RPMI7951 (cell line): ENCODE measurements around the gene BRAT1. TPM values are rescaled to one million over a fixed set of nuclear protein-coding genes. Genes with fewer than 3 reads are reported as not detected.

Experiments
- DNase-seq: peaks from one replicate; pipeline ENCODE4 v3.0.0-alpha.2; 2012; ENCODE audit warnings: low read depth
- total RNA-seq: library from RNA; depleted of rRNA; stranded (reverse); fragments of >200 nt; shearing (Covaris generic); gene quantifications from 2 replicates; pipeline ENCODE4 v1.2.3, GENCODE V29; 2014; rRNA removed

BRAT1 gene
- total RNA-seq, 1 experiment from 2014 or later: 22.6 TPM

- no peak for DNase-seq
Measured at GRCh38 chr7:2495418-2496299, 59.7 kb downstream of the BRAT1 start.

GRCh38 chr7:2494191-2495130 lies 60.9 kb downstream of the BRAT1 start:
- DNase-seq: no peak

DNA sequence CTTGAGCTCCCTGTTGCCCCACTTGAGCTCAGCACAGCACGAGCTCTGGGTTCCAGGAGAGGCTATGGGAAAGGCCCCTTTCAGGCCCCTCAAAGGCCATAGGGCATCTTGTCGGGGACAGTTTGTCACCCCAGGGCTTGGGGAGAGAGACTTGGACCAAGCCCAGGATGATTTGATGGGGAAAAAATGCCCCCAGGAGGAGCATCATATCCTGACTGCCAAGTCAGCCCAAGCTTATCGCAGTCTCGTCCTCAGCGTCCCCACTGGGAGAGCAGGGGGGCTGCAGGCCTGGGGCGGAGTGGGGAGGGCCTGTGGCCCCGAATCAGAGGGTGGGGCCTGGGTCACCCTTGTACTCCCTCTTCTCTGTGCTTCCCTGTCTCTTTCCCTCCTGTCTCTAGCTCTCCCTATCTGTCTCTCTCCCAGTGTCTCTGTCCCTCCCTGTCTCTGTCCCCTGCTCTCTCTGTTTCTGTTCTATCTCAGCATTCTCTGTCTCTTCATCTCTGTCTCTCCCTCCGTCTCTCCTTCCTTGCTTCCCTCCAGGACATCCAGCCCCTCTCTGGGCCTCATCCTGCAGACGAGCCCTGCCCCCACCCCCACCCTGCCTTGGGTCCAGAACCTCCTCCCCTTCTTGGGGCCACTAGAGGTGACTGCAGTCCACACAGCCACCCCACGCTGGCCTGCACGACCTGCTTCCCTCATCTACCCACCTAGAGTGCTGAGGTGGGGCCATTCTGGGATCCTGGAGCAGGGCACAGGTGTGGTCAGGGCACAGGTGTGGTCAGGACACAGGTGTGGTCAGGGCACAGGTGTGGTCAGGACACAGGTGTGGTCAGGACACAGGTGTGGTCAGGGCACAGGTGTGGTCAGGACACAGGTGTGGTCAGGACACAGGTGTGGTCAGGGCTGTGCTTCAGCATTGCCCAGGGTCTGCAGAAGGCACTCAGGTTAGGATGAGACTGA lies 61.8 kb downstream of the BRAT1 start:
- DNase-seq: no peak

GRCh38 chr7:2492038-2492437 lies 63.3 kb downstream of the BRAT1 start:
- no peak for DNase-seq

- DNase-seq: no peak
Measured at GRCh38 chr7:2490181-2490651, 65.1 kb downstream of the BRAT1 start.

- no peak for DNase-seq
Measured at GRCh38 chr7:2488681-2489080, 66.6 kb downstream of the BRAT1 start.

DNA sequence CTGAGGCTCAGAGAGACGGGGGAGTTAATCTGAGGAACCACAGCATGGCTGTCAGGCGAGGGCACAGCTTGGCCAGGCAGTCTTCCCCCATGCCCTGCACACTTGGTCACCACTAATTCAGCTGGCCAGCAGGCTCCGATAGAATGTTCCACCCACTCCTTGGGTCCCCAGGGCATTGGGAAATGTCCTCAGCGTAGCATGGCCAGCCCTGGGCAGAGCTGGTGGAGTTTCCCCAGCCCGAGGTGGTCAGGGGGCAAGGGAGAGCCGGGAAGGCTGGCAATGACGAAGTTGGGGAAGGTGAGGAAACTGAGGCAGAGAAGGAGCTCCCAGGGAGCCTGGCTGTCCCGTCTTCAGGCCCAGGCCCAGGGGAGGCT lies 67.1 kb downstream of the BRAT1 start:
- no peak for DNase-seq

Other genes with a start within 250 kb of the BRAT1 start
- 8.9 and 24.2 TPM in 2 replicates for gene SNX8, start 241.1 kb downstream of the BRAT1 start, total RNA-seq
- 182 and 205 TPM in 2 replicates for gene EIF3B, start 200.7 kb downstream of the BRAT1 start, total RNA-seq
- 5.9 and 8.0 TPM in 2 replicates for gene CHST12, start 151.9 kb downstream of the BRAT1 start, total RNA-seq
- gene GRIFIN, start 79.1 kb downstream of the BRAT1 start, total RNA-seq: not detected in 2 replicates
- gene LFNG, start 35.8 kb downstream of the BRAT1 start, total RNA-seq: 19.1 and 28.5 TPM in 2 replicates
- gene IQCE, start 3.5 kb upstream of the BRAT1 start, total RNA-seq: 10.1 and 14.8 TPM in 2 replicates
- gene TTYH3, start 76.5 kb upstream of the BRAT1 start, total RNA-seq: 20.5 and 34.9 TPM in 2 replicates
- gene AMZ1, start 132.7 kb upstream of the BRAT1 start, total RNA-seq: 4.9 and 8.5 TPM in 2 replicates